ENCODE results near the gene PPP2R2C.

Gene PPP2R2C

GRCh38 chr4:6394671-6395081 is 77.7 kb downstream of the PPP2R2C start:
- DNase-seq = no peak

- no peak for DNase-seq
These were observed 78.6 kb downstream of the PPP2R2C start for GRCh38 chr4:6393544-6394475.

GRCh38 chr4:6393066-6393465 is 79.3 kb downstream of the PPP2R2C start:
- DNase-seq = no peak

- no peak for DNase-seq
These were observed 80.0 kb downstream of the PPP2R2C start for GRCh38 chr4:6392407-6392806.

- DNase-seq = no peak
These were observed 80.6 kb downstream of the PPP2R2C start for GRCh38 chr4:6391852-6392188.

GRCh38 chr4:6391186-6391851 is 81.1 kb downstream of the PPP2R2C start:
- DNase-seq = no peak

- DNase-seq = no peak
These were observed 82.1 kb downstream of the PPP2R2C start for GRCh38 chr4:6390356-6390755.

GRCh38 chr4:6389142-6389825 is 83.1 kb downstream of the PPP2R2C start:
- DNase-seq = no peak

GRCh38 chr4:6388713-6389112 is 83.7 kb downstream of the PPP2R2C start:
- DNase-seq = no peak

GRCh38 chr4:6387946-6388345 is 84.5 kb downstream of the PPP2R2C start:
- no peak for DNase-seq

GRCh38 chr4:6386091-6386490 is 86.3 kb downstream of the PPP2R2C start:
- no peak for DNase-seq

GRCh38 chr4:6385288-6385687 is 87.1 kb downstream of the PPP2R2C start:
- DNase-seq = no peak

- no peak for DNase-seq
These were observed 87.9 kb downstream of the PPP2R2C start for GRCh38 chr4:6384541-6384940.

GRCh38 chr4:6383929-6384328 is 88.5 kb downstream of the PPP2R2C start:
- DNase-seq = no peak

- DNase-seq = no peak
These were observed 89.4 kb downstream of the PPP2R2C start for GRCh38 chr4:6383009-6383404.

- DNase-seq = no peak
These were observed 90.8 kb downstream of the PPP2R2C start for GRCh38 chr4:6381571-6382123.

GRCh38 chr4:6380746-6381410 is 91.5 kb downstream of the PPP2R2C start:
- no peak for DNase-seq

GRCh38 chr4:6379767-6380745 is 92.4 kb downstream of the PPP2R2C start:
- no peak for DNase-seq

GRCh38 chr4:6378493-6379445 is 93.6 kb downstream of the PPP2R2C start:
- DNase-seq = no peak
